ENCODE data around the gene TMEM170B.

DNA sequence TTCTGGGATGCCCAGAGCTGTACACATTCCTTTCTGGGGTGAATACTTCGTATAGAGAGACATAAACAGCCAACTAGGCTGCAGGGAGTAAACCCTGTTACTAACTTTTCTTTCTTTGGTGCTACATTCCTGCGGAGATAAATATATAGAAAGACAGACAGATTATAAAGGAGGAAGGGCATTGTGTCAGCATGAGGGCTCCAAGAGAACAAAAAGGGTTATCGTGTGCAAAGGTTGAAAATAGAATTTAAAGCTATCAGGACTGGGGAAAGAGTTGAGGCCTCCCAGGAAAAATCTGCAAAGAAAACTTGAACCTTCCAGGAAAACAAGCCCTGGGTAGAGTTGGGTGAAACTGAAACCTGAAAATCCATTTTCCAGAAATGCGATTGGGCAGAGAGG, 68.0 kb downstream of the TMEM170B start:
- TF ChIP-seq CTCF (IDR thresholded peaks at IDR 0.05 in 2 of 3, conservative IDR thresholded peaks at IDR 0.05 in 1 of 3; ENCODE audit: borderline replicate concordance in 1 of 3, insufficient read depth in 1 of 3, low read depth in 2 of 3, low read length in 2 of 3): no peak
- TF ChIP-seq, protein P1, sequence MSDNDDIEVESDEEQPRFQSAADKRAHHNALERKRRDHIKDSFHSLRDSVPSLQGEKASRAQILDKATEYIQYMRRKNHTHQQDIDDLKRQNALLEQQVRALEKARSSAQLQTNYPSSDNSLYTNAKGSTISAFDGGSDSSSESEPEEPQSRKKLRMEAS (IDR thresholded peaks at IDR 0.05): no peak

All from HCT116 (cell line).